Measurements from ENCODE around the gene LSM6.

Gene LSM6

GRCh38 chr4:146170149-146170548 is 5.4 kb upstream of the LSM6 start:
- Mint-ChIP-seq H3K27ac (no peak overlapping the region), H3K36me3 (no peaks in the 10 kb centered on the region), H3K4me3 (no peak overlapping the region), H3K9me3 (no peaks in the 10 kb centered on the region), H3K27me3 (no peaks in the 10 kb centered on the region), H3K4me1 (peaks cover 15% of the 10 kb centered on the region)

- Mint-ChIP-seq H3K4me3 (peak overlapping the region; percentile 86), H3K4me1 (peaks cover 73% of the 10 kb centered on the region), H3K27me3 (no peaks in the 10 kb centered on the region), H3K36me3 (peaks cover 7% of the 10 kb centered on the region), H3K9me3 (no peaks in the 10 kb centered on the region), H3K27ac (no peak overlapping the region)
Observed at GRCh38 chr4:146176891-146177290, 1.4 kb downstream of the LSM6 start.

GRCh38 chr4:146178126-146178525 is 2.6 kb downstream of the LSM6 start:
- peaks cover 82% of the 10 kb centered on the region for H3K4me1 Mint-ChIP-seq
- no peaks in the 10 kb centered on the region for H3K27me3 Mint-ChIP-seq
- H3K9me3 Mint-ChIP-seq, result no peaks in the 10 kb centered on the region
- H3K36me3 Mint-ChIP-seq, result peaks cover 7% of the 10 kb centered on the region
- H3K27ac Mint-ChIP-seq, result peak overlapping the region; percentile 55
- peak overlapping the region; percentile 67 for H3K4me3 Mint-ChIP-seq

GRCh38 chr4:146179784-146180370 is 4.4 kb downstream of the LSM6 start:
- Mint-ChIP-seq H3K27ac (no peak overlapping the region), H3K4me1 (peaks cover 72% of the 10 kb centered on the region), H3K4me3 (peak overlapping the region; percentile 17), H3K9me3 (no peaks in the 10 kb centered on the region), H3K27me3 (no peaks in the 10 kb centered on the region), H3K36me3 (peaks cover 9% of the 10 kb centered on the region)

- H3K36me3 Mint-ChIP-seq, result peaks cover 9% of the 10 kb centered on the region
- H3K9me3 Mint-ChIP-seq, result no peaks in the 10 kb centered on the region
- peak overlapping the region; percentile 83 for H3K27ac Mint-ChIP-seq
- peaks cover 54% of the 10 kb centered on the region for H3K4me1 Mint-ChIP-seq
- H3K27me3 Mint-ChIP-seq, result no peaks in the 10 kb centered on the region
- no peak overlapping the region for H3K4me3 Mint-ChIP-seq
Observed at GRCh38 chr4:146182443-146182842, 6.9 kb downstream of the LSM6 start.

GRCh38 chr4:146183209-146183608 is 7.7 kb downstream of the LSM6 start:
- H3K36me3 Mint-ChIP-seq, result peaks cover 8% of the 10 kb centered on the region
- H3K4me3 Mint-ChIP-seq, result no peak overlapping the region
- no peak overlapping the region for H3K27ac Mint-ChIP-seq
- H3K9me3 Mint-ChIP-seq, result no peaks in the 10 kb centered on the region
- peaks cover 49% of the 10 kb centered on the region for H3K4me1 Mint-ChIP-seq
- no peaks in the 10 kb centered on the region for H3K27me3 Mint-ChIP-seq

- Mint-ChIP-seq H3K4me3 (no peak overlapping the region), H3K9me3 (no peaks in the 10 kb centered on the region), H3K4me1 (peaks cover 24% of the 10 kb centered on the region), H3K27me3 (no peaks in the 10 kb centered on the region), H3K27ac (peak overlapping the region; percentile 30), H3K36me3 (peaks cover 14% of the 10 kb centered on the region)
Observed at GRCh38 chr4:146186041-146186440, 10.5 kb downstream of the LSM6 start.

- no peaks in the 10 kb centered on the region for H3K27me3 Mint-ChIP-seq
- H3K4me3 Mint-ChIP-seq, result no peak overlapping the region
- peaks cover 19% of the 10 kb centered on the region for H3K4me1 Mint-ChIP-seq
- H3K9me3 Mint-ChIP-seq, result no peaks in the 10 kb centered on the region
- H3K36me3 Mint-ChIP-seq, result peaks cover 18% of the 10 kb centered on the region
- H3K27ac Mint-ChIP-seq, result peak overlapping the region; percentile 41
Observed at GRCh38 chr4:146186596-146186995, 11.1 kb downstream of the LSM6 start.

- Mint-ChIP-seq H3K4me3 (no peak overlapping the region), H3K27ac (no peak overlapping the region), H3K9me3 (no peaks in the 10 kb centered on the region), H3K4me1 (peaks cover 4% of the 10 kb centered on the region), H3K27me3 (no peaks in the 10 kb centered on the region), H3K36me3 (peaks cover 16% of the 10 kb centered on the region)
Observed at GRCh38 chr4:146190456-146190855, 14.9 kb downstream of the LSM6 start.

- Mint-ChIP-seq H3K27me3 (no peaks in the 10 kb centered on the region), H3K27ac (no peak overlapping the region), H3K4me3 (no peak overlapping the region), H3K36me3 (peaks cover 18% of the 10 kb centered on the region), H3K9me3 (no peaks in the 10 kb centered on the region), H3K4me1 (peaks cover 4% of the 10 kb centered on the region)
Observed at GRCh38 chr4:146191766-146192458, 16.4 kb downstream of the LSM6 start.

- no peak overlapping the region for H3K27ac Mint-ChIP-seq
- H3K9me3 Mint-ChIP-seq, result no peaks in the 10 kb centered on the region
- H3K36me3 Mint-ChIP-seq, result peaks cover 14% of the 10 kb centered on the region
- H3K4me1 Mint-ChIP-seq, result no peaks in the 10 kb centered on the region
- no peak overlapping the region for H3K4me3 Mint-ChIP-seq
- no peaks in the 10 kb centered on the region for H3K27me3 Mint-ChIP-seq
Observed at GRCh38 chr4:146193628-146194027, 18.1 kb downstream of the LSM6 start.

GRCh38 chr4:146194212-146194611 is 18.7 kb downstream of the LSM6 start:
- H3K4me1 Mint-ChIP-seq, result no peaks in the 10 kb centered on the region
- H3K36me3 Mint-ChIP-seq, result peaks cover 13% of the 10 kb centered on the region
- no peaks in the 10 kb centered on the region for H3K9me3 Mint-ChIP-seq
- no peak overlapping the region for H3K4me3 Mint-ChIP-seq
- H3K27me3 Mint-ChIP-seq, result no peaks in the 10 kb centered on the region
- H3K27ac Mint-ChIP-seq, result no peak overlapping the region

- Mint-ChIP-seq H3K27ac (no peak overlapping the region), H3K27me3 (no peaks in the 10 kb centered on the region), H3K4me3 (no peak overlapping the region), H3K9me3 (no peaks in the 10 kb centered on the region), H3K4me1 (no peaks in the 10 kb centered on the region), H3K36me3 (peaks cover 20% of the 10 kb centered on the region)
Observed at GRCh38 chr4:146202665-146203064, 27.1 kb downstream of the LSM6 start.

GRCh38 chr4:146207410-146207809 is 31.9 kb downstream of the LSM6 start:
- H3K27ac Mint-ChIP-seq, result no peak overlapping the region
- peaks cover 20% of the 10 kb centered on the region for H3K36me3 Mint-ChIP-seq
- H3K27me3 Mint-ChIP-seq, result no peaks in the 10 kb centered on the region
- H3K4me1 Mint-ChIP-seq, result no peaks in the 10 kb centered on the region
- H3K4me3 Mint-ChIP-seq, result no peak overlapping the region
- H3K9me3 Mint-ChIP-seq, result no peaks in the 10 kb centered on the region

GRCh38 chr4:146210890-146211289 is 35.4 kb downstream of the LSM6 start:
- Mint-ChIP-seq H3K36me3 (peaks cover 2% of the 10 kb centered on the region), H3K27me3 (no peaks in the 10 kb centered on the region), H3K9me3 (no peaks in the 10 kb centered on the region), H3K27ac (no peak overlapping the region), H3K4me1 (no peaks in the 10 kb centered on the region), H3K4me3 (no peak overlapping the region)

GRCh38 chr4:146211440-146211839 is 35.9 kb downstream of the LSM6 start:
- Mint-ChIP-seq H3K36me3 (peaks cover 2% of the 10 kb centered on the region), H3K4me3 (no peak overlapping the region), H3K27ac (no peak overlapping the region), H3K4me1 (no peaks in the 10 kb centered on the region), H3K9me3 (no peaks in the 10 kb centered on the region), H3K27me3 (no peaks in the 10 kb centered on the region)

- no peaks in the 10 kb centered on the region for H3K9me3 Mint-ChIP-seq
- no peaks in the 10 kb centered on the region for H3K27me3 Mint-ChIP-seq
- H3K4me1 Mint-ChIP-seq, result no peaks in the 10 kb centered on the region
- H3K4me3 Mint-ChIP-seq, result no peak overlapping the region
- no peak overlapping the region for H3K27ac Mint-ChIP-seq
- H3K36me3 Mint-ChIP-seq, result no peaks in the 10 kb centered on the region
Observed at GRCh38 chr4:146212781-146213180, 37.3 kb downstream of the LSM6 start.

Data from activated naive CD4-positive, alpha-beta T cell treated with anti-CD3 and anti-CD28 coated beads, Interleukin-2, amount 50 U/mL, for 24 hours (primary cell).